Measurements from ENCODE around the gene EYS.
"Not testable (repeated sequence)": the region's sequence is repeated elsewhere in the genome, so short reads cannot be mapped to it uniquely, and the experiment has no call there.

- TF ChIP-seq, protein P1, sequence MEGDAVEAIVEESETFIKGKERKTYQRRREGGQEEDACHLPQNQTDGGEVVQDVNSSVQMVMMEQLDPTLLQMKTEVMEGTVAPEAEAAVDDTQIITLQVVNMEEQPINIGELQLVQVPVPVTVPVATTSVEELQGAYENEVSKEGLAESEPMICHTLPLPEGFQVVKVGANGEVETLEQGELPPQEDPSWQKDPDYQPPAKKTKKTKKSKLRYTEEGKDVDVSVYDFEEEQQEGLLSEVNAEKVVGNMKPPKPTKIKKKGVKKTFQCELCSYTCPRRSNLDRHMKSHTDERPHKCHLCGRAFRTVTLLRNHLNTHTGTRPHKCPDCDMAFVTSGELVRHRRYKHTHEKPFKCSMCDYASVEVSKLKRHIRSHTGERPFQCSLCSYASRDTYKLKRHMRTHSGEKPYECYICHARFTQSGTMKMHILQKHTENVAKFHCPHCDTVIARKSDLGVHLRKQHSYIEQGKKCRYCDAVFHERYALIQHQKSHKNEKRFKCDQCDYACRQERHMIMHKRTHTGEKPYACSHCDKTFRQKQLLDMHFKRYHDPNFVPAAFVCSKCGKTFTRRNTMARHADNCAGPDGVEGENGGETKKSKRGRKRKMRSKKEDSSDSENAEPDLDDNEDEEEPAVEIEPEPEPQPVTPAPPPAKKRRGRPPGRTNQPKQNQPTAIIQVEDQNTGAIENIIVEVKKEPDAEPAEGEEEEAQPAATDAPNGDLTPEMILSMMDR (IDR thresholded peaks at IDR 0.05; ENCODE audit: control extremely low read depth in 1 of 3, insufficient read depth in 1 of 3, low read depth in 1 of 3, low read length in 3 of 3) = not testable (repeated sequence)
- TF ChIP-seq ZNF274 (IDR thresholded peaks at IDR 0.05; ENCODE audit: borderline replicate concordance, extremely low read depth, low read length); JUN (IDR thresholded peaks at IDR 0.05; ENCODE audit: low read depth, low read length); E2F6 (IDR thresholded peaks at IDR 0.05); EGR1 (IDR thresholded peaks at IDR 0.05; ENCODE audit: borderline replicate concordance, low read depth, low read length); MAFK (IDR thresholded peaks at IDR 0.05; ENCODE audit: low read depth, low read length); RXRA (IDR thresholded peaks at IDR 0.05; ENCODE audit: insufficient read depth, low read depth, low read length): not testable (repeated sequence)
- TF ChIP-seq, protein P2, sequence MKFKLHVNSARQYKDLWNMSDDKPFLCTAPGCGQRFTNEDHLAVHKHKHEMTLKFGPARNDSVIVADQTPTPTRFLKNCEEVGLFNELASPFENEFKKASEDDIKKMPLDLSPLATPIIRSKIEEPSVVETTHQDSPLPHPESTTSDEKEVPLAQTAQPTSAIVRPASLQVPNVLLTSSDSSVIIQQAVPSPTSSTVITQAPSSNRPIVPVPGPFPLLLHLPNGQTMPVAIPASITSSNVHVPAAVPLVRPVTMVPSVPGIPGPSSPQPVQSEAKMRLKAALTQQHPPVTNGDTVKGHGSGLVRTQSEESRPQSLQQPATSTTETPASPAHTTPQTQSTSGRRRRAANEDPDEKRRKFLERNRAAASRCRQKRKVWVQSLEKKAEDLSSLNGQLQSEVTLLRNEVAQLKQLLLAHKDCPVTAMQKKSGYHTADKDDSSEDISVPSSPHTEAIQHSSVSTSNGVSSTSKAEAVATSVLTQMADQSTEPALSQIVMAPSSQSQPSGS (IDR thresholded peaks at IDR 0.05; ENCODE audit: low read length) = not testable (repeated sequence)
Observed at GRCh38 chr6:65002882-65003281, 704.1 kb downstream of the EYS start.

Measured in H1 (cell line).